GM19351 (cell line): ENCODE data around the gene CDK14.

Experiments
- ATAC-seq: cut with Tn5 transposase; IDR thresholded peaks from one replicate; pipeline ENCODE4 v1.9.1; 2021; ENCODE audit warnings: mild to moderate bottlenecking, moderate library complexity; ENCODE audit not compliant: unreplicated experiment

Gene CDK14

DNA sequence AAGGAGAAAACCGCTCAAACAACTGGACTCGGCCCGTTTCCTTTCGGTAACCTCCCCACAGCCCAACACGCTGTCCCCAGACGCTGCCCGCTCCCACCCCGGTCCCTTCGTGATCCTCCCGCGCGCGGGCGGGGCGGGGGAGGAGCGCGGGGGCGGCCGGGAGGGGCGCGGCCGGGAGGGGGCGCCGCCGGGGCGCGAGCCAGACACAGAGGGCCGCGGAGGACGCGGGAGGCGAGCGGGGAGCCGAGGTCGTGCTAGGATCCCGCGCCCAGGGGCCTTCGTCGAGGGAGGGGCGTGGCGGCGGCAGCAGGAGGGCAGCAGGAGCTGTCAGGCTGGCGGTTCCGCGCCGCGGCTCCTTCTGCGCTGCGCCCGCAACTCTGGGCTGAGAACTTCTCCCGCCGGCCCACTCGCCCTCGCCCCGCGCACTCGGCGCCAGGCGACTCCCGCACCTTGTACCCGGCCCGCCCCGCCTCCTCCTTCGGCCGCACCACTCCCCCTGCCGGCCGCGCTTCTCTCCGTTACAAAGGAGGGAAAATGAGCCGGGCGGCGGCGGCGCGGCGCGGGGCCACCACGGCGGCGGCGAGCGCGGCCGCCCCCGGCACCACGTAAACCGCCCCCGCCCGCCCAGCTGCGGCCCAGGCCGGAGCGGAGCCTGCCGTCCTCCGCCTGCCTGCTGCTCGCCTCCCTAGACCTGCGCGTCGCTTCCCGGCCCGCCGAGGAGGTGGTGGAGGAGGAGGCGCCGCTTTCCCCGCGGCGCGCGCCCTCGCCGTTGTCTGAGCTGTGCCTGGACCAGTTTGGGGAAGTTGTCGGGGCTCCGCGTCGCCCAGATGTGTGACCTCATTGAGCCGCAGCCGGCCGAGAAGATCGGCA lies at the start of gene CDK14:
Gene CDK14 (plus strand): TSS at position 521 of the 870 bp plus-strand sequence. CDS start 307 bp downstream, at position 828.
- peak; percentile 52 for ATAC-seq

DNA sequence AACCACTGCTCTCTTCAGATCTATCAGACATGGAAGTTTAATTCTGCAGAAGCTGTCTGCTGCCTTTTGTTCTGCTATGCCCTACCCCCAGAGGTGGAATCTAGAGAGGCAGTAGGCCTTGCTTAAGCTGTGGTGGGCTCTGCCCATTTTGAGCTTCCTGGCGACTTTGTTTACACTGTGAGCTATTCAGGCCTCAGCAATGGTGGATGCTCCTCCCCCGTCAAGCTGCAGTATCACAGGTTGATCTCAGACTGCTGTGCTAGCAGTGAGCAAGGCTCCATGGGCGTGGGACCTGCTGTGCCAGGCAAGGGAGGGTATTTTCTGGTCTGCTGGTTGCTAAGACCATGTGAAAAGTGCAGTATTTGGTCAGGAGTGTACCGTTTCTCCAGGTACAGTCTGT lies 45.1 kb upstream of the CDK14 start:
- ATAC-seq: no peak

DNA sequence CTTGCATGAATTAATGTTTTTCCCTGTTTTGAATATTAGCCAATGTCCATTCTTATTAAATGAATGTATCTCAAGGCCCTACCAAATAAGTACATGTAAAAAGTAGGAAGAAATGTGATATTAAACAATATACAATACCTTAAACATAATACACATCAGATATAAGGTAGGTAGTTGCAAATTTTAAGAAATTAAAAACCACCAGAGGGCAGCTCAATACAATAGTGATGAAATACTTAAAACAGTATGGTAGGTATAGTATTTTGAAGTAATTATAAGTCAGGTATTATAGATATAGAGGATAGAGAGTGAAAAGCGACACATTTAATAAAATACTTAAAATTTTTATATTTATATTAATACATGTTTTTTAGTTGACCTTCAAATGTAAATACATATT lies 43.6 kb upstream of the CDK14 start:
- no peak for ATAC-seq

DNA sequence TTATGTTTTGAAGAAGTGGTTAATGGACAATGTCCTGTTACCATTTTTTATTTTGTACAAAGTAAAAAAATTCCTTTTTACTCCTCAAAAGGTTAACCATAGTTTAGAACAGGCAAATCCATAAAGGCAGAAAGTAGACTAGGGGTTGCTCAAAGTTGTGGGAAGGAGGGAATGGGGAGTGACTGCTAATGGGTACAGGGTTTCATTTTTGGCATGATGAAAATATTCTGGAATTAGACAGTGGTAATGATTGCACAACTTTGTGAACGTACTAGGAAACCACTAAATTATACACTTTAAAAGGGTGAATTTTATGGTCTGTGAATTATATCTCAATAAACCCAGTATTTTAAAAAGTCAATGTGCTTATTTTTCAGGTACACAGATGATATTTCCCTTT lies 35.4 kb upstream of the CDK14 start:
- ATAC-seq: no peak

DNA sequence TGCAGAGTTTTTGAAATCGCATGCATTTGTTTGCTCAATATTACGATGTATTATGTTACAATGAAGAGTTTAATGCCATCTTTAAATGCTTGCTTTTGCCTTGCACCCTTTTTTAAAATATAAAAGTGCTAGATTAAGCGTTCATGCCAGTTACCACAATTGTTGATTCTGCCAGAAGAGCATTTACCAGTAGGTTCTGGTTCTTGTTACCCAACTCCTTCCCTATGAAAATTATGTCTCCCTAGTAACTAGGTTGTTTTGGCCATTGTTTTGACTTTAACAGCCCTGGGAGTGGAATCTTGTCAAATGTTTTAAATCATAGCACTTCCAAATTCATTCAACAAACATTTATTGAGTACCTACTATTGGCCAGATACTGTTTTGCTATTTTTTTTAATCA lies 32.8 kb upstream of the CDK14 start:
- no peak for ATAC-seq

DNA sequence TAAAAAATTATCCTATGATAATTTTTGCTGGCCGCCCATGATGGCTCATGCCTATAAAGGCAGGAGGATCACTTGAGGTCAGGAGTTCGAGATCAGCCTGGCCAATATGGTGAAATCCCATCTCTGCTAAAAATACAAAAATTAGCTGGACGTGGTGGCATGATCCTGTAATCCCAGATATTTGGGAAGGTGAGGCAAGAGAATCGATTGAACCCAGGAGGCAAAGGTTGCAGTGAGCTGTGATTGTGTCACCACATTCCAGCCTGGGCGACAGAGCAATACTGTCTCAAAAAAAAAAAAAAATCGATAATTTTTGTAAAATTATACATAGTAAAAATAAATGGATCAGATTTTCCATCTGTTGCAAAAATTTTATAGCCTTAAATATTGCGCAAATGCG lies 31.7 kb upstream of the CDK14 start:
- ATAC-seq: no peak

DNA sequence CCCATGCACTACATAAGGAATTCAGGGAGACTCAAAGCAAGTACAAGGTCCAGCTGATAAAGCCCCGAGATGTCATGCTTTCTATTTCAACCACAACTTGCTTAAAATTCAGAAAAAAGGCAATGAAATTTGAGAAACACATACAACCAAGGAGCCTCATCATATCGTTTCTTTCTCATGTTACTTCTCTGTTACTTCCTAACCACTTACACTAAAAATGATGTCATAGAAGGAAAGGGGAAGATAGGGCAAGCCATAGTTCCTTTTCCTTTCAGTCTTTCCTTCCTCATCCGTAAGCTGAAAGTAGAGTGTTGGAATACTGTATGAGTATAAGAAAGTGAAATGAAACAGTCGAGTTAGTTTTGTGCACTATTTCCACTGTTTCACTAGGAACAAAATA lies 27.9 kb upstream of the CDK14 start:
- peak; percentile 34 for ATAC-seq

DNA sequence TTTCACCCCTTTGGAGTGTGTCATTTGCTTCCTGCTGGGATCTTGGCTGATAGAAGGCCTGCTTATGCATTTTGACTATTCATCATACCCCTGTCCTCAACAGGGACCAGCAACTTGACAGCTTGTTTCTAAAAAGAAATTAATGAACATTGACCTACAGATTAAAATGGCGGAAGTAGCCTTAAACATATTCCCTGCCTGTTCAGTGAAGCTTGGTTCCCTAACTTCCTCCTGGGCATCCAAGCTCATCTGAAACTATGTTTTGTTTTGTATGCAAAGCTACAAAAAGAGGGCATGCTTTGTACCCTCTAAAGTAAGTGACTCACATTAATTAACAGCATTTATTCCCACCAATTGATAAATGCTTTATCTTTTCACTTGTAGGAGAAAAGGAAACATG lies 26.8 kb upstream of the CDK14 start:
- ATAC-seq: no peak

DNA sequence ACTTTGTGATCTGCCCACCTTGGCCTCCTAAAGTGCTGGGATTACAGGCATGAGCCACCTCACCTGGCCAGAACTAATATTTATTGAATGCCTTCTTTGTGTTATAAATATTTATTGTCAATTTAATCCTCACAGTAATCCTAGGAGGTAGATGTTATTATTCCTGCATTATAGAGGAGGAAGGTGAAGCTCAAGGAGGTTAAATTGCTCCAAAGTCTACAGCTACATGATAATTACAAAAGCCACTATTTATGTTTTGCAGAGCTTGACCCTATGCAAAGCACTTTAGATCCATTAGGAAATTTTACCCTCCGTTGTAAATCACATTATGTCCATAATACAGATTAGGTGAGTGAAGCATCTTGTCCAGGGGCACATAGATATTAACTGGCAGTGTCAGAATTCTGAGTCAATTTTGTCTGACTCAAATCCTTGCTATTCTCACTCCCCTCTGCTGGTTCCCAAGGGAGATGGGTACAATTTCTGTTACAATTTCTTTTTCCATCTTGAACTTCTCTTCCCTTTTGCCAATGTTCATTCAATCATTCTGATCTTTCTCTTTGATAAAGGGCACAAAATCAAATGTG lies 25.7 kb upstream of the CDK14 start:
- no peak for ATAC-seq

DNA sequence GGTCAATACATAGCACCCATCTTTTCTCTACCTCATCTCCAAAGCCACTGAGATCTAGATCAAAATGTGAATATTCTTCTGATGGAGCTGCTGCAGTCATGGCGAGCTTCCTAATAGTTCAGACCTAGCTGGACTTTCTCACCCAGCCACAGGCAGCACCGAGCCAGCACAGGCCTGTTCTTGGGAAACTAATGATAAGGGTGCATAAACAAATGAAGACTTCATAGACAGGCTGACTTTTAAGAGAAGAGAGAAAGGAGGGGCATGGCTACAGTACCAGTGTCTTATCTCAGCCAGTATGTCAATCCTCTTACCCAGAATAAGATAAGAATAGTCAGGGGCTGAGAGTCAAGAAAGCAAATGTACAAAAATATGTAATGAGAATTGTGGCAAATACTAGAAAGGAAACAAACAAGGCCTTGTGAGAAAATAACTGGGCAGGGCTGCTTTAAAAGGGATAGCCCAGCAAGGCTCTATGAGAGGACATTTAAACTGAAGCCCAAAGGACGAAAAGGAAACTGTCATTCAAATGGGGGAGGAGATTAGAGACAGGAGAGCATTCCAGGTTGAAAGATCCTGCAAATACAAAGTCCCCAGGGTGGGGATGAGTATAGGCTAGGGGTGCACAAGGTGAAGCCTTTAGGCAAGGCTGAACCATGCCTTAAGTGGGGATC lies 21.8 kb upstream of the CDK14 start:
- ATAC-seq: no peak

DNA sequence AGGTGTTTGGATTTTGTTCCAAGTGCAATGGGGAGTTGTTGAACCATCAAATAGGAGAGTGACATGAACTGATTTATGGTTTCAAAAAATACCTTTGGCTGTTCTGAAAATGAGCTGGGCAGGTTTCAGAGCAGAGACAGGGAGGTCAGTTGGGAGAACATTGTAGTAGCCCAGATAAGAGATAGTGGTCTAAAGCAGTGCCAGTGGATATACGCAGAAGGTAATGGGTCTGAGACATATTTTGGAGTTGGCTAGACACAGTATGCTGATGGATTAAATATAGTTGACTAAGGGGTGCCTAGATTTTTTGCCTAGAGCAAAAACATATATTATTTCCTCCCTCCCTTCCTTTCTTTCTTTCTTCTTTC lies 21.3 kb upstream of the CDK14 start:
- ATAC-seq: no peak

DNA sequence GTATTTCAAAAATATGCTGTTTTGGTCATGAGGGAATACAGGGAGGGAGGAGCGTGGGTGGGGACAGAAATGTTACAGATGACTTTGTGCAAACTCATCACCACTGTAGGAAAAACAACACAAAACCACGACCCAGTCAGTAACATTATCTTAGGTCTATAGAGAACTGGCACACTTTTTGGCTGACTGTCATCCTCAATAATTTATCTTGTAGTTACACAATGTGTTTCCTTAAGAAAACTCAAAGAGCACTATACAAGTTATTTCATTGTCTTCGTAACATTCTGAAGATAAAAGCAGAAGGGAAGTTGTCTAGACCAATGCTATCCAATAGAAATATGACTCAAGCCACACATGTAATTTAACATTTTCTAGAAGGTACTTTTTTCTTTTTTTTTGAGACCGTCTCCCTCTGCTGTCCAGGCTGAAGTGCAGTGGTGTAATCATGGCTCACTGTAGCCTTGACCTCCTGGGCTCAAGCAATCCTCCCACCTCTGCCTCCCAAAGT lies 16.9 kb upstream of the CDK14 start:
- ATAC-seq: no peak

DNA sequence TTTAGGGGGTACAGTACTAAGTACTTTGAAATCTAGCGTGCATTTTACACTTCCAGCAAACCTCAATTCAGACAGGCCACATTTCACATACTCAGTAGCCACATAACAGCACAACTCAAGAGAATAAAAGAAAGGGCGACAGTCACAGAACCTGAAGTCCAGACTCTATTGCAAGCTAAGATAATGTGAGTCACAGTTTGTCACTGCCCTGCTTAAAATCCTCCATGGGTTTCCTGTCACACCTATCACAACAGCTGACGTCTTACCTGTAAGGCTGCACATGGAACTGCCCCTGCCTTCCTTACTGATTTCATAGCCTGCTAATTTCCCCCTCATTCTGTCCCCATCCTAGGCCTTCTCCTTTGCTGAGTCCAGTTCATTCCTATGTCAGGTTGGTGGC lies 16.1 kb upstream of the CDK14 start:
- no peak for ATAC-seq

DNA sequence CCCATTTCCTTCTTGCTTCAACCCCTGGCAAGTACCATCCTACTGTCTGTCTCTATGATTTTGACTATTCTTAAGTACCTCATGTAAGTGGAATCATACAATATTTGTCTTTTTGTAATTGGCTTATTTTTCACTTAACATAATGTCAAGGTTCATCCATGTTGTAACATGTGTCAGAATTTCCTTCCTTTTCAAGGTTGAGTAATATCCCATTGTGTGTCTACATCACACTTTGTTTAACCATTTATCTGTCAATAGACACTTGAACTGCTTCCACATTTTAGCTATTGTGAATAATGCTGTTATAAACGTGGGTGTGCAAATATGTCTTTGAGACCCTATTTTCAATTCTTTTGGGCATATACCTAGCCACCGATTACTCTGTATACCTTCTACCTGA lies 14.0 kb upstream of the CDK14 start:
- ATAC-seq: no peak

DNA sequence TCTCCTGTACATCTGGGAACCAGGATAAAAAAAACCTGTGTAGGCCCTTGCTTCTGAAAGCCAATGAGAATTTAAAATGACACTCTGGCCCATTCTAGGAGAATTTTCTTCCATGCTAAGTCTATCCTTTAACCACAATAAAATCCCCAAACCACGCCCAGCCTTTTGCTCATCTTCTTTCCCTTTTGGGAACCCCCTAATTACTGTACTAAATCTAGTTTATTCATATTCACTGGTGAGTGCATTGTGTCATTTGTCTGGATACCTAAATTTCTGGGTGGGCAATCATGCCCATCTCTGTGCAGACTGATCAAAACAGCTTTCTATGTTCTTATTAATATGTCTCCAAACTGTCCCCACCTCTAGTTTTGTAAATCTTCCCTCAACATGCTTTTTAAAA lies 11.7 kb upstream of the CDK14 start:
- ATAC-seq: no peak

DNA sequence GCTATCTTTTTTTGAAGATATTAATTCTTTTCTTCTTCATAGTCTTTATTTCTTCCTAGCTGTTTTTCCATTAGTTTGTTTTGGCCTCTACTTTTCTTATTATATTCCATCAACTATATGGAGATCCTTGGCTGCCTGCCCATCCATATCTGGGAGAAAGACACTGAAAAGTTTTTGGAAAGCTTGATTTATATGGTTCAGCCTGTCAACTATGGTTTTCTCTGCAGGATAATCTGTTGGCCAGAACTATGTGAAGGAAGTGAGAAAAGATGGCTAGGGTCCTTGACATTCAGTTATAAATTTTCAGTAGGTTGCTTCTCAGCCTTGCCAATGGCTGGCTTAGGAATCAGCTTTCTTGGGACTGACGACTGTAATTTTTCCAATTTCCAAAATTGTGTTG lies 10.0 kb upstream of the CDK14 start:
- ATAC-seq: no peak

DNA sequence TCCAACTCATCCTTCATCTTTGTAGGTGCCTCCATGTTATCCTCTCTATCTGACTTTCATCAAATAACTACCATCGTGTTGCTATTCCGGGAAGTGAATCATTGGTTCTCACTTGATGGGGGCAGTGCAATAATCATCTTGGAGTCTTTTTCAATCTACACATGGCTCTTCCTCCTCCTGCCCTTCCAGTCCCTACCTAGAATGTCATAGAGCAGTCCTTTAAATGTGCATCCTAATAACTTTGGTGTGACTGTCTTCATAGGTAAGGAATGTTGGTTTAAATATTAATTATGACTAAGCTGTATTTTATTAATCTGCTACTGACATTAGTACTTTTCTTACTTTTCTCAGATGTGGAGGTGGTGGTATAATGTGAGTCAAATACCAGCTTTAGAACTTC lies 8.4 kb upstream of the CDK14 start:
- ATAC-seq: no peak

DNA sequence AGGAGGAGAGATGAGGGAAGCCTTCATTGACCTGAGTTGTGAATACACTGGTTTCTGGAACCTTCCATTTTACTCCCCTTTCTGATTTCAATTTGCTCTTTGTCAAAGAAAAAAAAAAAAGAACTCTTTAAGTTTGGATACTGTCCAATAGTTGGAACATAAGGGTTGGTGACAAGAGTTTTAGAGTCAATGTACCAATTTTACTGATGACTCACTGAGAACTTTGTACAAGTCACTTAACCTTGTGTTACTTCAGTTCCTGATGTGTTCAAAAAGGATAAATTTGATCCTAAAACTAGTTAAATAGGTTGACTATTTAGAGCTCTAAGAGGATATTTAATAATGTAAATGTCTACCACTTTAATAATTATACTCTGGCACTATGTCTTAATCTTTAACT lies 4.1 kb upstream of the CDK14 start:
- no peak for ATAC-seq

DNA sequence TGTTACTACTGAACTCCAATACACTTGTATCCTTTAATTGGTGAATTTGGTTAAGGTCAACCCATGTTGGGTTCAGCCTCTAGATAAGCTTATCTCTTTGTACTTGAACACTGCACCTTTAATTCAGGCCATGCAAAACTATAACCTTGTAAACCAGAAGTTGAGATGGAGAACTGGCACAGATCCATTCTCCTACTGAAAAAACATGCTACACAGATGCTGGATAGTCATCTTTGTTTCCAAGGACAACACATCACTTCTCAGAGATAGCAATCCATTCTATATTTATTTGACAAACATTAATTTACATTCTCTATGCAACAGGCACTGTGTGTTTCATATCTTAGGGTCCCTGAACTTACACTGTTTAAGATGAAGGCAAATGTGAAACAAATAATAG lies 2.9 kb upstream of the CDK14 start:
- ATAC-seq: no peak

DNA sequence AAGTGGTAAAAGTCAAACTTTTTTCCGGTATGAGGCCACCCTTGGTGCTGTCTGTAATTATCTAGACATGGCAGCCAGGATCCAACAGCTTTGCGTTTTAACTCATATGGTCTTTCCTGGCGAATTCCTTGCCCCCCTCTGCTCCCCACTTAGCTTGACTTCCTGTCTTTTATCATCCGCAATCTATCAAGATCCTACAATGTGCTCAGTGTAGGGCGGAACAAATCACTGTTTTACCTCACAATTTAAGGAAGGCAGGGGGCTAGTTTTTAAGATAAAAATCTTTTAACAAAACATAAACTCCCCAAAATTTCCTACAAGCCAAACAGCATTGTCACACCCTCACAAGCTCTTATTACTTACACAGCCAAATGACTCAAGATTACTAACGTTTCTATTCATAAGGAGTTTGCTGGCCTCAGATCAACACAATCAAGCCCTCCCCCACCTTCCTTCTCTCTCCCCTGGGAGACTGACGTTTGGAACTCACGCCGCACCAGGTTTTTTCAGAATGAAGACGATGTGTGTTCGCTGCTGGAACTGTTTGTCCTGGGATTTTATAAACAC lies 1.3 kb upstream of the CDK14 start:
- ATAC-seq: no peak

DNA sequence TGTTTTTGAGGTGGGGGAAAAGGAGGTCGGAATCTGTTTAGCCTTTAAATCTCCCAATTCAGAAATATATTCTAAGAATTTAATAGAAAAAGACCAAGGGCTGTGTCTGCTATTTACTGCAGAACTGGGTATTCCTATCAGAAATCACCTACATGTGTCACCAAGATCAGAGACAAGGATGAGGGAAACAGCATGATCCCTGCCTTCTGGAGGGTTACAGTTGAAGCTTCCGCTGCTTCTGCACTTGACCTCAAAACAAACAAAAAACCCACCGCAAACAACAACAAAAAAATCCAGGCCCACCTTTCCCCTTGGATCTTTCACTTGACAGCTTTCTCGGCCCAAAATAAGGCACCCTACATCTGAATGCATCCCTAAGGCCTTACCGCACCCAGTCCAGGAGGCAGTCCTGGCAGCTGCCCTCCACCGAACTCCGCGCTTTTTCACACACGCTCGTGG lies 750 bp upstream of the CDK14 start:
- no peak for ATAC-seq
